Panc1 (cell line): ENCODE data around the gene WDR76.

ENCODE experiments used
- SIN3A ChIP-seq: IDR thresholded peaks from 2 replicates; pipeline ENCODE4 v1.6.1; 2012; ENCODE audit warnings: low read depth, mild to moderate bottlenecking, low read length, moderate library complexity, borderline replicate concordance; ENCODE audit not compliant: insufficient read depth
- TF ChIP-seq, protein P1 (sequence below): fragments of 450-650 bp; IDR thresholded peaks from 2 replicates; pipeline ENCODE4 v1.5.1; 2017; ENCODE audit warnings: mild to moderate bottlenecking

DNA sequence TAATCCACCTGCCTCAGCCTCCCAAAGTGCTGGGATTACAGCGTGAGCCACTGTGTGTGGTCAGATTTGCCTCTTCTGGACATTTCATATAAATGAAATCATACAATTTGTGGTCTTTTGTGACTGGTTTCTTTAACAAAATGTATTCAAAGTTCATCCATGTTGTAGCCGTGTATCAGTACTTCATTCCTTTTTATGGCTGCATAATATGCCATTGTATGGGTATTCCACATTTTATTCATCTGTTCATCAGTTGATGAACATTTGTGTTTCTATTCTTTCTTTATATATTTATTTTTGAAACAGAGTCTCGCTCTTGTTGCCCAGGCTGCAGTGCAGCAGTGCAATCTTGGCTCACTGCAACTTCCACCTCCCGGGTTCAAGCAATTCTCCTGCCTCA lies 25.8 kb downstream of the WDR76 start:
- TF ChIP-seq, protein P1, sequence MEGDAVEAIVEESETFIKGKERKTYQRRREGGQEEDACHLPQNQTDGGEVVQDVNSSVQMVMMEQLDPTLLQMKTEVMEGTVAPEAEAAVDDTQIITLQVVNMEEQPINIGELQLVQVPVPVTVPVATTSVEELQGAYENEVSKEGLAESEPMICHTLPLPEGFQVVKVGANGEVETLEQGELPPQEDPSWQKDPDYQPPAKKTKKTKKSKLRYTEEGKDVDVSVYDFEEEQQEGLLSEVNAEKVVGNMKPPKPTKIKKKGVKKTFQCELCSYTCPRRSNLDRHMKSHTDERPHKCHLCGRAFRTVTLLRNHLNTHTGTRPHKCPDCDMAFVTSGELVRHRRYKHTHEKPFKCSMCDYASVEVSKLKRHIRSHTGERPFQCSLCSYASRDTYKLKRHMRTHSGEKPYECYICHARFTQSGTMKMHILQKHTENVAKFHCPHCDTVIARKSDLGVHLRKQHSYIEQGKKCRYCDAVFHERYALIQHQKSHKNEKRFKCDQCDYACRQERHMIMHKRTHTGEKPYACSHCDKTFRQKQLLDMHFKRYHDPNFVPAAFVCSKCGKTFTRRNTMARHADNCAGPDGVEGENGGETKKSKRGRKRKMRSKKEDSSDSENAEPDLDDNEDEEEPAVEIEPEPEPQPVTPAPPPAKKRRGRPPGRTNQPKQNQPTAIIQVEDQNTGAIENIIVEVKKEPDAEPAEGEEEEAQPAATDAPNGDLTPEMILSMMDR = no peak
- TF ChIP-seq SIN3A = no peak
